ENCODE results near the gene WDR5.

The WDR5 gene

DNA sequence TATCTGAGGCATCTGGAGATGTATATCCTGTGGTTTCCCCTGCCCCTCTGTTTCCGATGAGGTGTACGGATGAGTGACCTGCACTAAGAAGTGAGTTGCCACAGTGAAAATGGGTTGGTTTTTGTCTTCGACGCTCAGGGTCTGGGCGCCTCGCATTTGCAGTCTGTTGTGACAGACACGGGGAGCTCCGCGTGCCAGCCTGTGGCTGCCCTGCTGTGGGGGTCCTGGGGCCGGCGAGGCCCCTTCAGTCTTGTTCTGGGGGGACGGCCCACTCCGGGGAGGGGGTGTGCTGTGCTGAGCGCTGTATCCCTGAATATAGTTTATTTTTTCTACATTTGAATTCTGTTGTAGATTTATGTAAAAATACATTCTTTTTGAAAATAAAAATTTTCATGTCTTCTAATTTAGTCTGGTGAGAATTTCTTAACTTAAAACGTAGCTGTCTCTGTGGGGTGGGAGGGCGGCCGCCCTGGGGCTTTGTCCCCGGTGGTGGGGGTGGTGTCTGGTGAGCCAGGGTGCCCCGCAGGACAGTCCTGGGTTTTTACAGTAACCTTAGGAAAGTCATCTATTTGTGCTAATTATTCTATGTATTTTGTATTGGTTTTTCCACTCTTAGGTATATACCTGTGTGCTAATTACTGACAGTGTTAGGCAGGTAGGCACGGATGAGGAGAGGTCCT, 23.8 kb downstream of the WDR5 start:
- no peak for FAIRE-seq

GRCh38 chr9:134161647-134162046, 25.8 kb downstream of the WDR5 start:
- no peak for FAIRE-seq

DNA sequence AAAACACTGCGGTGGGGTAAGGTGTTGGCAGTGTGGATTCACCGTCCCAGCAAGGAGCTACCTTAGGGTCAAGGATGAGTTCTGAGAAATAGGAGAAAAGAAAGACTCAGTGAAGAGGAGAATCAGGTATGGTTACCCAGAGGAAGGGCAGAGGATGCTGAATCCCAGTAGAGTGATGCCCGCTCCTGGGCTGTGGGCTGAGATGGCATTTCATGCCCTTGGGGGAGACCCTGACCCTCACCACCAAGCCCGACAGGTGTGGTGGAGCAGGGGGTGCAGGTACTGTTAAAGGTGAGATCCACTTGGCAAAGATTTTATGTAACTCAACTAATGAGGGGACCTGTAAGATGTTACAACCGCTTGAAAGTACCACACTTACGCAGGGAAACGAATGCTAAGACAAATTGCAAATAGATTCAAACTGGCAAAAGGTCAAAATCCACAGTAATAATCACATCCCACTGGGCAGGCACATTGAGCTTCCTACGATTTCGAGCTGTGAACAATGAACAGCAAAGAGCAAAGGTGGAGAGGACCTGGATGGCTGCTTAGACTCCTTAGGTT, 26.4 kb downstream of the WDR5 start:
- FAIRE-seq = no peak

GRCh38 chr9:134162926-134163370, 27.1 kb downstream of the WDR5 start:
- FAIRE-seq = no peak

- FAIRE-seq = no peak
Measured at GRCh38 chr9:134163371-134164196, 27.7 kb downstream of the WDR5 start.

DNA sequence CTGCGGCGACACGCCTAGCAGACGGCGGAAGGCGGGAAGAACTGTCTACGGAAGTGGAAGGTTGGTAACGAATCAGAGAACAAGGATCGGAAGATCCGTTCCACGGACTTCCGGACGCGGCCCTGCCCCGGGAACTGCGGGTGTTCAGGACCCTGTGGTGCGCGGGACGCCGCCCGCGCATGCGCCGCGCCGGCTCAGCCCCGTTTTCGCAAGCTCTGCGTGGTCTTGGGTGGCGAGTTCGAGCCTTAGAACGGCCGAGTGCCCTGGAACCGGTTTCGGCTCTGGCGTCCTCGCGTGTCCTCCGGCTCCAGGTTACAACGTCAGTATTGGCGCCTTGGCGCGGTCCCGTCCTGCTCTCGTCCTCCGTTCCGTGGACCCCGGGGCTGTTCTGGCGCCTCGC, 29.0 kb downstream of the WDR5 start:
- no peak for FAIRE-seq

DNA sequence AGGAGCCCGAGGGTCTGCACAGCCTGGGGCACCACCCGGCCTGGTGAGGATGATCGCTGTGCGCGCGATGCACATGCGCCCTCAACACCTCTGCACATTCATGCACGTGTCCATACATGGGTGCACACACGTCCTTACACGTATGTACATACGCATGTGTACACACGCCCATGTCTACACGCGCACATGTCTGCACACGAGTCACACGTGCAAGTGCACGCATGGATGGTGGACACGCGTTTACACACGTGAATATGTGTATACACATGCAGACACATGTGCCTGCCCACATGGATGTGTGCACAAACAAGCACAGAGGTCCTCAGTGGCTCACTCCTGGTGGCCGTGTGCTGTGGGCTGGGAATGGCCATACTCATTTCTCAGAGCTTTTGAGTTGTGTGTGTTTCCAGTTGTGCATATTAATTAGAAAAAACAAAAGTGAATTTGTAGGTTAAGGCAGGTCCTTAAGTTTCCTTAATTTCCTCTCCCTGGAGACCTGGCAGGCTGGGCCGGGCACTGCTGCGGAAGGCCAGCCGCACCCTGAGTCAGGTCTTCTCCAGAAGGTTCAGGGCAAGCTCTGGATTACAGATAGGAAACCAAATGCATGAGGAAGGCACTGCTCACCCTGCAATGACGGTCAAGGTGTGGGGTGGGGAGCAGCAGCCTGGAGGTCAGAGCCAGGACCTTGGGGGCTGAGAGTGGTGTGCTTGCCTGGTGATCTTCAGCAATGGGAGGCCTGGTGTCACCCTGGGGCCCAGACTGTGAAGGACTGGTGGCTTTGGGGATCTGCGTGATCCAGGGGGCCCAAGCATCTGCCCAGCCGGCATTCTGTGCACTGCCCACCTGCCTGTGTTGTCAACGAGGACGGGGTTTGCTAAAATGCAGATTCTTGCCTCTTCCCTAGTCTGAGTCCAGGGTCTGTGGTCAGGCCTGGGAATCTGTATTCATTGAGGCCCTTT, 29.8 kb downstream of the WDR5 start:
- no peak for FAIRE-seq

DNA sequence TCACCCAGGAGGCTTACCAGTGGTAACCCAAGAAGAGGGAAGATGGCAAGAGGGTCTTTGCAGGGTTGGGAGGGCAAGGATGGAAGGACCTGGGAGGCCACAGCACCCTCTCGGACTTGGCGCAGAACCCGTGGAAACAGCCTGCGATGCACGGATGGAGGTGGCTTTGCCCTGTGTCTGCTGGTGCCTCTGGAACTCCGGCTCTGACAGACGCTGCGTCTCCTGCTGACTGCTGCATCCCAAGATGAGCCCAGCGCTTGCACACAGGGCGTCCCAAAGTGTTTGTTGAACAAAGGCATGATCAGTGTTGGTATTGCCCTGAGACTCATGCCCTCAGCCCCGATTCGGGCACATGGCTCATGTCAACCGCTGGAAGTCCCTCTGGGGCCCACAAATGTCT, 30.5 kb downstream of the WDR5 start:
- no peak for FAIRE-seq

GRCh38 chr9:134167530-134167931, 31.6 kb downstream of the WDR5 start:
- FAIRE-seq = no peak

DNA sequence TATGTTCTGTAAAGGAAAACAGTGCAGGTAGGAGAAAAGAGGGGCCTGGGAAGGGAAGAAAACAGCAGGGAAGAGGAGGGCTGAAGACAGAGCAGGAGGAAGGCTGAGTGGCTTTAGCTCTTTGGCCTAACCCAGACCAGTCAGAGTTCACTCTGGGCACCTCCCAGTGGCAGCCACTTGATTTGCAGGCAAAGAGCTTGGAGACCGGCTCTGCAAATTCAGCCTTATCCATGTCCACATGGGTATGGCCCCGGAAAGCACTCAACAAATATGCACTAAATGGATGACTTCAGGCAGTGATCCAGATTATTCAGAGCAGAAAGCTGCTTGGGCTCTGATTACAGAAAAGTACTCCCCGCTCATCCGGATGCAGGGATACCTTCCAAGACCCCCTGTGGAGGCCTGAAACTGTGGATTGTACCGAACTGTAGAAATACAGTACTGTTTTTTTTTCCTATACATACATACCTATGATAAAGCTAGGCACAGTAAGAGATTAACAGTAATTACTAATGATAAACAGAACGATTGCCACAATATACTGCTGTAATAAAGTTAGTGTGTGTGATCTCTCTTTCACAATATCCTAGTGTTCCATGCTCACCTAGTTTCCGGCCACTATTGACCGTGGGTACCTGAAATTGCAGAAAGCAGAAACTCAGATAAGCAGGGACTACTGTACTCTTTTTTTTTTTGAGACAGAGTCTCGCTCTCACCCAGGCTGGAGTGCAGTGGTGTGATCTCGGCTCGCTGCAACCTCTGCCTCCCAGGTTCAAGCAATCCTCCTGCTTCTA, 33.1 kb downstream of the WDR5 start:
- FAIRE-seq = no peak

DNA sequence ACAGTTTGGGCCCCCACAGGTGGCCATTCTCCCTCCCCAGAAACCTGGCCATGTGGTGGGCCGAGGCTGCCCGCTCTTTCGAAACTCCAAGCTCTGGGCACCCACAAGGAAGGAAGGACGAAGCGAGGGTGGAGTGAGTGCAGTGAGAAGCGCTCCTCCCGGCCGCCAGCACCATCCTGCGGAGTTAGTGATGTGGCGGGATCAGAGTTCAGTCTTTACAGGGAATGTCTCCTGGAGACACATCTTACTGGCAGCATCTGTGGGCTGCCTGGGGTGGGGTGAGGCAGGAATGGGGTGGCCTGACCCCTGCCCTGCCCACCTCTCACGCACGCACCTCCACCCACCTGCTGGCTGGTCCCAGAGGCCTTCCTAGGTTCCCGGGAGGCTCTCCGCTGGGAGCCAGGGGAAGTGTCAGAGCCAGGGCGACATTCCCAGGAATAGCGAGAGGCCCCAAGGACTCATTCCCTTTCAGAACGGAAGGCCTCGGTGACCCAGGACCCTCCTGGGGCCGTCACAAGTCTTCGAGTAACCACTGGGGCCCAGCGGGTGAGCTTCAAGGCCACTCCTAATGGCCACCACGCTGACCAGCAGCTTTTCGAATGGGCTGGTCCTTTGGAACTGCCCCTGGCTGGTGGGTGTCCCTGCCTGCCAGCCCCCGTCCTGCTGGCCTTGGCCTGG, 34.0 kb downstream of the WDR5 start:
- FAIRE-seq = no peak

DNA sequence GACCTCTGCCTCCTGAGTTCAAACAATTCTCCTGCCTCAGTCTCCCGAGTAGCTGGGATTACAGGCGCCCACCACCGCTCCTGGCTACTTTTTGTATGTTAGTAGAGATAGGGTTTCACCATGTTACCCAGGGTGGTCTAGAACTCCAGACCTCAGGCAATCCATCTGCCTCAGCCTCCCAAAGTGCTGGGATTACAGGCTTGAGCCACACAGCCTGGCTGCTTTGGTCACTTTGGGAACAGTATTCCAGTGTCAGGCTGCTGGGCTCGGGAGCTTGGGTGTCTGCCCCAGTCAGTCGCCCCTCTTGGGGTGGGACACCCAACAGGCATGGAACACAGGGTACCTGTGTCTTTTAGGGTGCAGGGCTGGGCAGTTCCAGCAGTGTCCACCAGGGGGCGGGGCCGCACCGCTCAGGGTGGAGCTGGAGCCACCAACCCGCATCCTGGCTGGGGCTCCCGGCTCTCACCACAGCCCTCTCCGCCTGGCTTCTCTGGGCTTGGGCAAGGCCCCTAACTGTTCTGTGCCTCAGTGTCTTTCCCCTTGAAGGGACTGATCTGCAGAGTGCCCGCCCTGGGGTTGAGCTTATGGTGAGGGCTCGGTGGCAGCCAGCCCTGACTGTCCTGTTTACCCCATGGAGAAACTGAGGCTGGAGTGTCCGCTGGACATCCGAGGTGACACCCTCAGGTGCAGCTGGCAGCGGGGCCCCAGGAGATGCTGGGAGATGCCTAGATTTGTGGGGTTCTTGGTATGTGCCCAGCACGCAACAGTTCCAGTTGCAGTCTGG, 34.8 kb downstream of the WDR5 start:
- no peak for FAIRE-seq

DNA sequence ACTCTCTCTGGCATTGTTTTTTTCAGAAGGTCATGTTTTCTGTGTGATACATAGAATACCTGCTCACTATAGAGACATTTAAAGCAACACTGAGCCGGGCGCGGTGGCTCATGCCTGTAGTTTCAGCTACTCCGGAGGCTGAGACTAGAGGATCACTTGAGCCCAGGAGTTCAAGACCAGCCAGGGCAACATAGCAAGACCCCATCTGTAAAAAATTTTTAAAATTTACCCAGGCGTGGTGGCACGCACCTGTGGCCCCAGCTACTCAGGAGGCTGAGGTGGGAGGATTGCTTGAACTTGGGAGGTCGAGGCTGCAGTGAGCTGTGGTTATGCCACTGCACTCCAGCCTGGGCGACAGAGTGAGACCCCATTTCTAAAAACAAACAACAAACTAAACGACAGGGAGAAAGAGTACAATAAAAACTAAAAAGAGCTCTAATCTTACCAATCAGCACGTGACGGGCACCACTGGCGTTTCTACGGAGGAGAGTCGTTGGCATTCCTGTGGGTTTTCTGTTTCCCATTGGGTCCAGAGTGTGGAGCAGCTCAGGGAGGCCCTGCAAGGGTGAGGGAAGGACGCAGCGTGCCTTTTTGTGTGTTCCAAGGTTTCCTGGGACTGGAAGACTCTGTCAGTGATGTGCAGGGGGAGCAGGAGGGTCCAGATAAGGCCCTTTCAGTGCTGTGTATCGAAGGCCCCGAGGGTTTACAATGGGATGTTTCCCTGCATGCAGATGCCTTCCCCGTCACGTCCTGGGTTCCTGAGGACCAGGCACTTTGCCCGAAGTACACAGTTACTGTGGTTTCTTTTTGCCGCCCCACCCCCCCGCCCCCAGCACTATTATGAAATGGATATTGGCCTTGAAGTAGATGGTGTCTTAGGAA, 35.7 kb downstream of the WDR5 start:
- FAIRE-seq = no peak

DNA sequence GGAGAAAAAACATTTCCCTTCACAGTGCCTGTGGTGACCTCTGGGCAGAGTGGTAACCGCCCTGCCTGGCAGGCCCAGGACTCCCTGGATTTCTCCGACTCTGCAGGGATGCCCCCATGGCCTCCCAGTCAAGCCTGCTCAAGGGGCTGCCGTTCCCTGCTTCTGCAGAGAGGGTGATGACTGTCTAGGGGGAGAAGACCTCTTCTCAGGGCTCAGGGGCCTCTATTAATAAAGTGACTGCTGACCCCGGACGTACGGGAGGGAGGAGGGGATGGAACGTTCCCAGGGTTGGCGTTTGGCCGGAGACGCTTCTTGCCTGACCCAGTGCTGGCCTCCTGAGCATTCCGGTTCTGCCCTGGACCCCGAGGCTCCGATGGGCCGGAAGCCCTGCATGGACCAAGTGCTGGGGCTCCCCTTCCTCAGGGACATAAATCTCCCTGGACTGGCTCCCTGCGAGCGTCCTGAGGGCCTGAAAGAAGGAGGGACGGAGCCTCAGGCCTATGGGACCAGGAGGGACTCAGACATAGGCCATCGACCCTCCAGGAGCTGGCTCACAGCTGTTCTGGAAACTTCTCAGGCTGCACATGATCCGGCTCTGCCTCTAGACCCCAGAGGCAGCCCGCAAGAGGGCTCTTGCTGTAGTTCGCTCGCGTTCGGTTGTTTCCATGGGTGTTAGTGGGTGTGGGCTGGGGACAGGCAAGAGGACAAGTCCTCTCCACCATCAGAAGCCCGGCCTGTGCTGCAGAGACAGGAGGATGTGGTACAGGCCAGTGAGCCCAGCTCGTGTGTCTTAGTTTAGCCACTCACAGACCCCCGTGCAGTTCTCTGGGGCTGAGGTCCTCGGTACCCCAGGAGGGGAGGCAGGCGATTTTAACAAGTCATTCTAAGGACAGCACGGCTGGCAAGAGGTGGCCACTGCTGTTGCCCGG, 36.6 kb downstream of the WDR5 start:
- FAIRE-seq = no peak

GRCh38 chr9:134173127-134174072, 37.5 kb downstream of the WDR5 start:
- FAIRE-seq = no peak

DNA sequence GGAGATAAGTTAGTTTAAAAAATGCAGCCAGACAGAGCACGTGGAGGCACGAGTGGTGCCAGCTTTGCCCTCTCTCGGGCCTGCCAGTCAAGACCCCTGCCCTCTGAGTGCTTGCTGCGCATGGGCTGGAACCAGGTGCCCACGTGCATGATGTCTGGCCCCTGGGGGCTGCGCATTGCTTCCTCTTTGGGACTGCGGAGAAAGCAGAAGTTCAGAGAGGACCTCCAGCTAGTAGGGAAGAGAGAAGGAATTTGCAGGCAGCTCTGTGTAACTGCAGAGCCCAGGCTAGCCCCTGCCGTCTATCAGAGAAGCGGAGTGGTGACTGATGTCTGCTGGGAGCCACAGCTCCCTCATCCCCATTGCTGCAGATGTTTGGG, 38.2 kb downstream of the WDR5 start:
- no peak for FAIRE-seq
